ENCODE data around the gene SIK3.

Gene SIK3

DNA sequence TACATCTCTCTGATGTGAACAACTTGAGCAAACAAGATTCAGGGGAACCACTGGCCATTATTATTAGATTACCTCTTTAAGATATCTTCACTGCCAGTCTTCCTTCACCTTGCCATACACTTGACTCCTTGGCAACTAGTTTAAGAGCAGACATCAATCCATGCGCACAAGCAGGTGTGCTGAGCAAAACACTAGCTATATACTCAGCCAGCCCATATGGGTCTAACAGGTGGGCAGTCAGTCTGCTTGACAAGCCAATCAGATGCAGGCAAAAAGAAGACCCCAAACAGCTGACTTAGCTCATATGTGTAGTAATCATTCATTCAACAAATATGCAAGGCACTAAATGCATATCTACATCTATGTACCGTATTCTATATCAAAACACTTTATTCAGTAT lies 101.2 kb downstream of the SIK3 start:
- no peak for DNase-seq

DNA sequence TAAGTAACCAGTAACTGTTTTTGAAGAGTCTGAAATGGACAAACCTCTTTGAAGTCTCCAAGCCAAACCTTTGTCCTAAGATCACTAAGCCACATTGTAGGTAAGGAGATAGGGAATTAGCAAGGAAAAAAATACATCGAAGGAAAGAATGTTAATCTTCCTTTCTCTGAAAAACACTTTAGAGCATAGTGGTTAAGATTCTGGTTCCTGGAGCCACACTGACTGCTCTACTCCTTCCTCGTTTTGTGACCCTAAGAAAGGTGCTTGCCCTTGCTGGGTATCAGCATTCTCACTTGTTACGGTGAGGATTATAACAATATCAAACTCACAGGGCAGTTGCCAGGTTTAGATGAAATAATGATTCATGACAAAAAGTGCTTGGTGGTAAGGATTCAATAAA lies 104.0 kb downstream of the SIK3 start:
- no peak for DNase-seq

DNA sequence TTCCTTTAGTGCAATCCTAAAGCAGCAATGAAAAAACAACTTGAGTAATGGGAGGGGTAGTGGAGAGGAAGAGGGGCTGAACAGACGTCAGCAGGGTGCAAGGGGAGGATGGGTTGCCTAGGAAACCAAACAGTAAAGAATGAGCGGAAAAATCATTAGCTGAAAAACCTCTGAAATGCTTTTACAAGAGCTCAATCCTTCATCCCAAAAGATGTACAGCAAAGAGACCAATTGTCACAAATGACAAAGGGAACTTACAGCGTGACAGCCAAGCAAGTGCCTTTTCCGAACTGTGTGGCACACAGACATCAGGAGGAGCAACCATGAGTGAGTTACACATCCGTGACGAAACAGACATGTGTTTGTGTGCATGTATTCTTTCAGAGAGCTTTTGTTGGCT lies 104.6 kb downstream of the SIK3 start:
- DNase-seq: peak; percentile 21

DNA sequence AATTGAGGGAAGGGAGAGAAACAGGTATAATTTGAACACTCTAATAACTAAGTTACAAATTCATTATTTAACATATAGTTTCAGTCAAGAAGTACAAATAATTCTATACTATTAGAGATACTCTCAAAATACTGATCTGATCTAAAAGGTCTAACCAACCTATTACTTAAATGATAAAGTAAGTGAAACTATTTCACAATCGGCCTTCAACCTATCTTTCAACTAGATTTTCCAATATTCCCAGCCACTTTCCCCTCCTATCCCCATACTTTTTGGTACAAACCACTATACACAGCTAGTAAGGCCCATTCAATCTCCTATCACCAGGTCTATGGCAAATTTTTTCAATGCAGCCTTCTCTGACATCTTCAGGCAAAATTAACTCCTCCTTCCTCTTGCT lies 106.7 kb downstream of the SIK3 start:
- DNase-seq: no peak

DNA sequence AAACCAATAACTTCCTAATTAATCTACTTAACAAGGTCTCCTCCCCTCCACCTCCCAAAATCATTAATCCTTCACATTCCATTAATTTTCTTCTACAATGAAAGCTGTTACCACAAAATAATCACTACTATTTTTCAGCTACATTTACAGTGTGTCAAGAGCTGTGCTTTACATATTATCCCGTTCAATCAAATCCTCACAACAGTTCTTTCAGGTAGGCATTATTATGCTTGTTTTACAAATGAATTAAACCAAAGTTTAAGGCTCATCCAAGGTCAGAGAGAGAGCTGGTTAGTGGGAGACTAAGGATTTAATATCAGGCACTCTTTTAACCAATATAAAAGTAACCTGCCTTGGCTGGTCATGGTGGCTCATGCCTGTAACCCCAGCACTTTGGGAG lies 107.4 kb downstream of the SIK3 start:
- DNase-seq: no peak

DNA sequence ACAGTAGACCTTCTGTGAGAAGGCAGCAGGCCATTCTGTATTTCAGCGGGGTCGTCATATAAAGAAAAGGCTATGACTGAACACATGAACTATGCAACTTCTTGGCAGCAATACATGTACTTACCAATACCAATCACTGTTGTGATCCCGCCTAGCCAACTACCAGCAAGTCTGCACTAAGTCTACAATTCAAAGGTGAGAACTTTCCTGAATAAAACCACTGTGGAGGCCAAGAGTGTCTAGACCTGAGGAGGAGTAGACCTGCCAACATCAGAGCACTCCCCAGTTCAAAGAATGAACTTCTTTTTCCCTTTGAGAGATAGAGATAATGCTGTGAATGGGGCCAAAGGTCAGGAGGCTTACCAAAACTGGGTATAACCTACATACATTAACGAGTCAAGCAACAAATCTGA lies 108.2 kb downstream of the SIK3 start:
- peak; percentile 87 for DNase-seq

DNA sequence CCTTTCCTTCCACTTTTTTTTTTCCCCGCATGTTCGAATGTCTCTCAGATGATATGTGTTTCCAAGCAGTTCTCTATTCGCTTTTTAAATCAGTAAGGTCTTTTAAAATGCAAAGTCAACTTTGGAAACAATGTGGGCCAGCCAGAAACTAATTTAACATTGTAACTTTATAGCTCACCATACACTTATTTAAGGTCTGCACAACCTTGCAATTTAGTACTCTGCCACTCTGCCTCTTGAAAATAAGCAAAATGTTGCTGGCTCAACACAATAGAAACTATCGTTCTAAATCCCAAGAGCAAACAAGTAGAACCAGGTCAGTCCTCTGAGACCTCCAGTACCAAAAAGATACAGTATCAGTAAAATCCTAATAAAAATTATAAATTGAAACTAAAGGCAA lies 109.0 kb downstream of the SIK3 start:
- DNase-seq: no peak

DNA sequence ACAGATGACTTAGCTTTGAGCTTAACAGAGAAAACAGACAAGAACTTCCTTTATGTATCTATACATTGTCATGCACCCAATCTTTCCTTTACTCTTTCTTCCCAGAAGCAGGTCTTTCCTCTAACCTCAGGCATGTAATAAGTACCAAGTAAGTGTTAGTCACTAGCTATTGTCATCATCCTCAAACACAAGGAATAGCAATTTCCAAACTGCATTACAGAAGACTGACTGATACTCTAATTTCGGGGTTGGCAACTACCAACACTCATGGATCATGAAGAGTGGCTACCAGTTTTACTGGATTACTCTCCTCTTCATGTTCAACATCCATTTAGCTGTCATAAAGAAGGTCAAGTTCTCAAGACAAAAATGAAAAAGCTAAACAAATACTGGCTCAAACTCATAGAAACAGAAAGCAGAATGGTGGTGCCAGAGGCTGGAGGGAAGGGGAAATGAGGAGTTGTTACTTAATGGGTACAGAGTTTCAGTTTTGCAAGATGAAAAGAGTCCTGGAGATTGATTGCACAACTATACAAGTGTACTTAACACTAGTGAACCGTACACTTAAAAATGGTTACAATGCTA lies 111.6 kb downstream of the SIK3 start:
- peak; percentile 90 for DNase-seq

DNA sequence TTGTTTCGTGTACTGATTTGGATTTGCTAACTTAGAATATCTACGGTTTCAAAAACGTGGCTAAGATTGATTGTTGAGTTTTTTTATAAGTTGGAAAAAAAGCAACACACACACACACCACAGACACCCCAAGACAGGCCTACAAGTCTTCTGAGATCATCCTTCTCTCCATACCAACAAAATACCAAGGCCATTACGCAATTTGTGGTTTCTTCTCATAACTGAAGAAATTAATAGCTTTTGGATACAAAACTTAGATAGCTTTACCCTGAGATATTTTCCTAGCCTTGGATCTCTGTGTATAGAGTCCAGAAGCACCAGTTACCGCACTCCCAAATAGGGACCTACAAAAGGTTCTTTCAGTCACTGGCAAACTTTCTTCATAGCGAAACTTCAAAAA lies 113.6 kb downstream of the SIK3 start:
- DNase-seq: peak; percentile 98

DNA sequence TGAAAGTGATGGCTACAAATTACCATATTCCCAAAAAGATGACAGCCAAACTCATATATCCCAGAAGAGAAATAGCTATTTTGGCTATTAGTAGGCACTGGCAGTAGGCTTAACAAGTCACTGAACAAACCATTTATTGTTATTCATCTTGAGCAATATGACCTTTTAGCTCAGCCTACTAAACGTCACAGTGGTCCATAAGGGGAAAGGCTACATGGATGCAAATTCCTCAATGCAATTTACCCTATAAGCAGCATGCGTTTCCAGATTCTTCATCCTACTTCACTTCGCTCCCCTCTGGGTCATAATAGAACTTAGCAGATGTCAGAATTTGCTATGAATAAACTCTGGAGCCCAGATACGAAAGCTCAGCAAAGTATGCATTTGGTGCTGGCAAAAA lies 114.0 kb downstream of the SIK3 start:
- DNase-seq: no peak

DNA sequence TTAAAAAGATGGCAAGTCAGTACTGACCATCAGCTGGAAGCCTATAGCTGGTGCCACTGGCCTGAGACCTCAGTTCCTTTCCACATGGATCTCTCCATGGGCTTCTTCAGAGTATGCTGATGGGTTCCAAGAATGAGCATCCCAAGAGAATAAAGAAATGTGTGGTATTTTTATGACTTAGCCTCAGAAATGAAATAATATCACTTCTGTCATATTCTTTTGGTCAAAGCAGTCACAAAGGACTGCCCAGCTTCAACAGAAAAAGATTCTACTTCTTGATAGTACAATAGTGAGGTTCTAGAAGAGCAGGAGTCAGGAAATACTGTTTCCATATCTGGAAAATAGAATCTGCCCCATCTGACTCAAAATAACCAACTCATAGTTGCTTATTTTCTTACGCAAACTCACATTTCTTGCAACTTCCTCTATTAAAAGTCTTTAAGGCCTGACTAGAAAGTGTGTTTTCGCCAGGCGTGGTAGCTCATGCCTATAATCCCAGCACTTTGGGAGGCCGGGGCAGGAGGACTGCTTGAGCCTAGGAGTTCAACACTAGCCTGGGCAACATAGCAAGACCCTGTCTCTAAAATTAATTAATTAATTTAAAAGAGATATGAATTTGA lies 116.9 kb downstream of the SIK3 start:
- DNase-seq: peak; percentile 59

DNA sequence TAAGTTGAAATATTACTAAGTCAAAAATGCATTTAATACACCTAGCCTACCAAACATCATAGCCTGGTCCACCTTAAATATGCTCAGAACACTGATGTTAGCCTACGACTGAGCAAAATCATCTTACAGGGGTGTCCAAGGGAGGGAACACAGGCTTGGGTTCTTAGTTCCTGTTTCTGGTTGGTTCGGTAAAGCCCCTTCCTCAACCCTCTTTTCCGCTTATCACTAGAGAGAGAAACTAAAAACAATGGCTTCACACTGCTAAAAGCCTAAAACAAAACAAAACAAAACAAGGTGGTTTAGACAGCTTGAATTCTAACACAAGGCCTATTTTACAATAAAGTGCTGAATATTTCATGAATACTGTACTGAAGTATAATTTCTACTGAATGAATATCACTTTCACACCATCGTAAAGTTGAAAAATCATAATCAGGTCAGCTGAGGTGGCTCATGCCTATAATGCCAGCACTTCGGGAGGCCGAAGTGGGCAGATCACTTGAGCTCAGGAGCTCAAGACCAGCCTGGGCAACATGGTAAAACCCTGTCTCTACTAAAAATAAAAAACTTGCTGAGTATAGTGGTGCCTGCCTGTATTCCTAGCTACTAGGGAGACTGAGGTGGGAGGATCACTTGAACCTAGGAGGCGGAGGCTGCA lies 118.0 kb downstream of the SIK3 start:
- DNase-seq: no peak

DNA sequence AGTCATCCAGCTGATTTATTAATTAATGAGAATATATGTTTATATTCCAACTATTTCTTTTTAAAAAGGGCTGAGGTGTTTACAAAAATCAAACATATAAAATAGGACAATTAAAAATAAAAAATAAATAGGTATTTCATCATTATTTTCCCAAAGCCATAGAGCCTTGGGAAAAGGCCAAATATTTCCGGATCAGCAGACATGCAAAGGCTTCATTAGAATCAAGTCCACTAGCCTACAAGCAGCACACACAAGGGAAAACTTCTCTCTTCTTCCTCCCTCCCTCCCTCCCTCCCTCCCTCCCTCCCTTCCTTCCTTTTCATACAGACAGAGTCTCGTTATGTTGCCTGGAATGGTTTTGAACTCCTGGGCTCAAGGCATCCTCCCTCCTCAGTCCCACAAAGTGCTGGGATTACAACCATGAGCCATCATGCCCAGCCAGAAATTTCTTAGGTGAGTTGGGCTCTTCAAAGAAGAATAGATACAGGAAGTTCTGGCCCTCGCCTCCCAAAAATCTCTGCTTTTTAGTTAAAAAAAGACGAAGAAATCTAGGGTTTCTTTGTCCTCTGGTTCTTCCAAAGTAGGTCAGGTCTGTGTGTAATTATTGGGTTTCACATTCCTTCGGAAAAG lies 121.2 kb downstream of the SIK3 start:
- peak; percentile 39 for DNase-seq

DNA sequence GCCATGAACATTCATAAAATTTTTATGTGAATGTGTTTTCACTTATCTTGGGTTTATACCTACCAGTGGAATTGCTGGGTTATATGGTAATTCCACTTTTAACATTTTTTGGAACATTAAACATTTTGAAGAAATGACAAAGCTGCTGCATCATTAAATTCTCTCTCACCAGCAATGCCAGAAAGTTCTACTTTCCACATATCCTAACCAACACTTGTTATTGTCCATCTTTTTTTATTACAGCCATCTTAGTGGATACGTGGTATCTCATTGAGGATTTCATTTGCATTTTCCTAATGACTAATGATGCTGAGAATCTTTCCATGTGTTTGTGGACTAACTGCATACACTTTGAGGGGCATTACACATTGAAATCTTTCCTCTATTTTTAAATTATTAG lies 122.6 kb downstream of the SIK3 start:
- no peak for DNase-seq

DNA sequence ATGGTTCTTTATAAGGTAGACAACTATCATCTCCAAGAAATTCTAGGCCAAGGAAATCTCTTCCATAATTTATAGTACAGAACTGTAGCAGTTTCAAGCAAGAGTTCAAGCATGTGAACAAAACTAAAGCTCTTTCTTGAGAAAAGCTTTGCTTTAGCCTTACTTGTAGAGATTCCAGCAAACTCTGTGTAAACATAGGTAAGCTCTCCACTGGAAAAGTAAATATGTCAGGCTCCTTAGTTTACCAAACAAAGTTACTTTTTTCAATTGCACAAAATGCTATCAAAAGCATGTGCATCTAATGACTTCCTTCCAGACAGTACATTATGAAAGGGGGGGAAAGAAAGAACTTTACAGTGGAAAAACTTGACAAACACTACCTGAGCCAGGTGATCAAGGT lies 125.0 kb downstream of the SIK3 start:
- DNase-seq: no peak

DNA sequence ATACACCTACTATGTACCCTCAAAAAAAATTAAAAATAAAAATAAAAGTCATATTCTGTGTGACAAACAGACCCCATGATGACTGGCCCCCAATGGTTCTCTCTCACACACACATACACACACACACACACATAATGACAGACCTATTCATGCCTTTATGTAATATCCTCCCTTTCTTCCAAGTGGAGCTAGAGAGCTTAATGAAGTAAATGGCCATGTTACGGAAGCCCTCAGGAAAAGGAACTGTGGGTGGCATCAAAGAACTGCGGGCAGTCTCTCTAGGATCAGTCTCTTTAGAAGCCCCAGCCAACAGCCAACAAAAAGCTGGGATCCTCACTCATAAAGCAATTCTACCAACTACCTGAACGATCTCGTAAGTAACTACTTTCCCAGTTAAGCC lies 125.5 kb downstream of the SIK3 start:
- no peak for DNase-seq

DNA sequence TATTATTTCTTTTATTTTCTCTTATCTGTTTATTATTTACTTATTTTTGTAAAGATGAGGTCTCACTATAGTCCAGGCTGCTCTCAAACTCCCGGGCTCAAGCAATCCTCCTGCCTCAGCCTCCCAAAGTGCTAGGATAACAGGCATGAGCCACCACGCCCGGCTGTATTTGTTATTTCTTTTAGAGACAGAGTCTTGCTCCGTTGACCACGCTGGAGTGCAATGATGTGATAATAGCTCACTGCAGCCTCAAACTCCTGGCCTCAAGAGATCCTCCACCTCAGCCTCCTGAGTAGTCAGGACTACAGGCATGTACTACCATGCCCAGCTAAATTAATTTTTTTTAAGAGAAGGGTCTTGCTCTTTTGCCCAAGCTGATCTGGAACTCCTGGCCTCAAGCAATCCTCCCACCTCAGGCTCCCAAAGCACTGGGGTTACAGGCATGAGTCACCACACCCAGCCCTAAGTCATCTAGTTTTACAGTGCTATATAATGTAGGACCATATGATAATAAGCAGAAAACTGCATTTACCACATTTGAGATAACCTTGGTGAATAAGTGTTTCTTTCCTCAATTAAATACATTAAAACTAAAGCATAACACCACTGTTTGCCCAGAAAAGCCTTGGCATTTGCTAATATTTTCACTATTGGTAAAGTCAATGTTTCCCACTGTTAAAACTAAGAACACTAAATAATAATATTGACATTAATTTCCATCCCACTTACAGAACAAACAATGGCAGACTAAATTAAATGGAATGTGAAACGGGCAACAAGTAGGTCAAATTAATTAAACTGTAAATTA lies 127.5 kb downstream of the SIK3 start:
- DNase-seq: peak; percentile 22

DNA sequence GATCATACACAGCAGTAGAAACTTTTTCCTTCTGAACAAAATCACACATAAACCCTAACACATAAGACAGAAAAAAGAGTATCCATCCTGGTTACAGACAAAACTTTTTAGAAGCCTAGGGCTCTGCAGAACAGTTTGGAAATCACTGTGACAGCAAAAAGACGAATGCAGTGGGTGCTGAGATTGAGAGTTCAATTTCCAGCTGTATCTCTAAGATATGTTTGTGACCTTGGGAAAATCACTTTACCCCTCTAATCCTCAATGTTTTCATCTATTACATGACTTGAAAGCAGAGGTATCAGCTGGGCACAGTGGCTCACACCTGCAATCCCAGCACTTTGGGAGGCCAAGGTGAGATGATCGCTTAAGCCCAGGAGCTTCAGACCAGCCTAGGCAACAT lies 128.5 kb downstream of the SIK3 start:
- DNase-seq: no peak

DNA sequence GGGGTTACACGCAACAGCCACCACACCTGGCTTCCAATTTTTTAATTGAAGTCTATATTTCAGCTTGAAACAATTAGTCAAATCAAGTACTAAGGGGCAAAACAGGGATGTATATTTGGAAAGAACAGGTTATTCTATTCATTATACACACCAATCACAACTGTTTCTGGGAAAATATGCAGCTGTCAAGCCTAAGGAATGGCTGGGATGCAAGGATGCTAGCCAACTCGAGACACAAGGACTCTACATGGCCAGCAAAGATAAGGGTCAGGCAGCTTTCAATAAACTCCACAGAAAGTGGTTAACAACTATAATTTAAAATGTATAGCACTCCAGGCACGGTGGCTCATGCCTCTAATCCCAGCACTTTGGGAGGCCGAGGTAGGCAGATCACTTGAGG lies 134.0 kb downstream of the SIK3 start:
- no peak for DNase-seq

DNA sequence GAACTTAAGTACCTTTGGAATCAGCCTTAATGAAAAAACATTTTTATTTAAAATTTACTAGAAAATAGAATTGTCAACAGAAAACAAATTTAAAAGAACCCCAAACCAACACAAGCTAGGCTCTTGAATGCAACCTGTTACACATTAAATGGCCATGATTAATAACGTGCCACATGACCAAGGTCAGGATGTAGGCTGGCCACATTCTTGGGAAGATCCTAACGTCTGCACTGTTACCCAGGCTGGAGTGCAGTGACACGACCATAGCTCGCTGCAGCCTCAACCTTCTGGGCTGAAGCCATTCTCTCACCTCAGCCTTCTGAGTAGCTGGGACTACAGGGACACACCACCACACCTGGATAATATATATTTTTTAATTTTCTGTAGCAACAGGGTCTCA lies 134.4 kb downstream of the SIK3 start:
- DNase-seq: no peak

DNA sequence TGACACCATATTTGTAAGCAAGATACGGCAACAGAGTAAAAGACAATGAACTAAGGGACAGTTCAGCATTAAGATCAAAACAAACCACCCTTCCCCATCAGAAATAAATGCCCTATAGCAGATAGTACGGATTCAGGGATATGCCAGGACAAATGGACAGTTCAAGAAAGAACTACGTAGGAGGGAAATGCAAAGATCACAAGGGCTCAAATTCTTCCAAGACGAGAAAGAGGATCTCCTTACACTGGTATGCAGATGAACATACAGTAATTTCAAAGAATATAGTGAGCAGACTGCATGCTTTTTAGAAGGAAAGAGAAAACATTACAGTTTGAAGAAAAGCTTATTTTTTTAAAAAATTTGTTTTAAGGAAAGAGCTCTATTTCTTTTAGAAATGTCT lies 136.1 kb downstream of the SIK3 start:
- peak; percentile 28 for DNase-seq

DNA sequence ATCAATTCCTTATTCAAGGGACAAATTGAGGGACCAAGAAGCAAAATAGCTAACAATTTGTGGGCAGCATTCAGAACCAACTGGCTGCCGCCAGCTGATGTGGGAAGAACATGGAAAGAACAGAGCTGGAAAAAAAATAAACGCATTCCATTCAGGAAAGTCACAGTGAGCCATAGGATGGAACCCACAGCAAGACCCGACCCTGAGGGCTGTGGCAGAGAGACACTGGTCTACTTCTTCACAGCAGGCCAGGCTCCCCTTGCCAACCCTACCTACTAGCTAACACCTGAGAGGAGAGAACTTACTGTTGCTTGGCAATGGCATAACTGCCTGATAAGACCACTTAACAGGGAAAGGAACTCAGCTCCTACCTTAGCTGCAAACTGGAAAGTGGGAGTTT lies 137.3 kb downstream of the SIK3 start:
- peak; percentile 71 for DNase-seq

DNA sequence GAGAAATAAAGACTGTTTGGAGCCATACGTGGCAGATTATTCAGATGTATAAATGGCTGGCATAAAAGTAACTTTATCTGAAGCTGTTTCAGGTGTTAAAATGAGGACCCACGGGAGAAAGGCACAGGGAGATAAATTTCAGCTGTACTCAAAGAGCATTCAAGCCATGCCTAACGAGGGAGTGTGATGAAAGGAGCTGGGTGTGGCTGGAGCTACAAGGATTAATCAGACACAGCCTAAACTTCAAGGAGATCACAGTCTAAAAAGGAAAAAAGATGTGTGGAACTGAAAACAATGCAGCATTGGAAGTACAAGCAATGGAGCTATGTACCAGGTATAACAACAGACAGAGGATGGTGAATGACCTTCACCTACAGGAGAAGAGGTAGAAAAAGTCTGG lies 140.0 kb downstream of the SIK3 start:
- DNase-seq: no peak

All from fibroblast of upper back skin (primary cell).